HepG2 (cell line): ENCODE measurements around the gene TTC23. TPM values are rescaled to one million over a fixed set of nuclear protein-coding genes. Genes with fewer than 3 reads are reported as not detected.

Experiments used
- ATF1 ChIP-seq: IDR thresholded peaks from 2 replicates; pipeline ENCODE4 v1.6.1; 2016; ENCODE audit warnings: mild to moderate bottlenecking, control low read depth
- CC2D1A ChIP-seq: sonication (generic); formaldehyde crosslinking; IDR thresholded peaks from 2 replicates; pipeline ENCODE4 v1.8.1; 2023; ENCODE audit warnings: mild to moderate bottlenecking, missing genetic modification reagents
- NFRKB ChIP-seq: fragments of 450-650 bp; IDR thresholded peaks from 2 replicates; pipeline ENCODE4 v1.6.1; 2017
- PHF8 ChIP-seq: sonication (generic); formaldehyde crosslinking; IDR thresholded peaks from 2 replicates; pipeline ENCODE4 v1.5.0; 2020; ENCODE audit warnings: missing genetic modification reagents
- TMF1 ChIP-seq: sonication (generic); formaldehyde crosslinking; IDR thresholded peaks from 2 replicates; pipeline ENCODE4 v1.8.1; 2022; ENCODE audit warnings: low read depth, missing genetic modification reagents
- ZFP91 ChIP-seq: sonication (generic); formaldehyde crosslinking; IDR thresholded peaks from 2 replicates; pipeline ENCODE4 v1.9.0; 2022; ENCODE audit warnings: missing genetic modification reagents, mild to moderate bottlenecking, borderline replicate concordance
- ZHX2 ChIP-seq, 2 experiments: sonication (generic) in 1 of 2; formaldehyde crosslinking in 1 of 2; IDR thresholded peaks; 2 replicates each; pipeline versions ENCODE4 v1.6.1 to v1.9.0; 2014 to 2022; ENCODE audit warnings: antibody characterized with exemption in 1 of 2, borderline replicate concordance in 1 of 2, inconsistent platforms in 1 of 2, low read depth in 1 of 2, missing genetic modification reagents in 1 of 2
- ZMYM3 ChIP-seq: sonication (generic); formaldehyde crosslinking; IDR thresholded peaks from 2 replicates; pipeline ENCODE4 v1.5.1; 2020; ENCODE audit warnings: mild to moderate bottlenecking, missing genetic modification reagents
- polyA plus RNA-seq, 8 experiments: library from polyadenylated mRNA; depleted of rRNA in 3 of 8; stranded (reverse) in 7 of 8; unstranded in 1 of 8; fragments of >200 nt; fragmentation: Illumina TruSeq in 4 of 8; extraction: Trizol in 4 of 8; gene quantifications; 2 replicates each; pipeline versions ENCODE4 v1.2.1 to v1.2.3, GENCODE V29; 2011 to 2016; ENCODE audit warnings: low read depth in 4 of 8, missing spikeins in 1 of 8, mixed read lengths in 1 of 8; ENCODE audit not compliant: insufficient read depth in 1 of 8
- total RNA-seq, 5 experiments: library from RNA; depleted of rRNA; stranded (reverse); fragments of >200 nt; fragmentation: Illumina TruSeq; extraction: Trizol; gene quantifications; 2 replicates each; pipeline ENCODE4 v1.2.3, GENCODE V29; 2016; ENCODE audit warnings: low read depth in 1 of 5
- TF ChIP-seq, protein P1 (sequence below): sonication (generic); formaldehyde crosslinking; IDR thresholded peaks from 2 replicates; pipeline ENCODE4 v1.5.0; 2020; ENCODE audit warnings: mild to moderate bottlenecking, missing genetic modification reagents, borderline replicate concordance
- TF ChIP-seq, protein P2 (sequence below): sonication (generic); formaldehyde crosslinking; IDR thresholded peaks from 2 replicates; pipeline ENCODE4 v1.4.0; 2020; ENCODE audit warnings: missing genetic modification reagents
- TF ChIP-seq, protein P3 (sequence below): sonication (generic); formaldehyde crosslinking; IDR thresholded peaks from 2 replicates; pipeline ENCODE4 v1.8.1; 2023; ENCODE audit warnings: mild to moderate bottlenecking, inconsistent platforms, moderate library complexity, missing genetic modification reagents, borderline replicate concordance

TTC23 gene
- total and polyA plus RNA-seq, 2 of the 13 experiments (the other 11 are each of a cell fraction or from before 2014, with no cell fraction given) = 1.6 to 11.7 TPM

DNA sequence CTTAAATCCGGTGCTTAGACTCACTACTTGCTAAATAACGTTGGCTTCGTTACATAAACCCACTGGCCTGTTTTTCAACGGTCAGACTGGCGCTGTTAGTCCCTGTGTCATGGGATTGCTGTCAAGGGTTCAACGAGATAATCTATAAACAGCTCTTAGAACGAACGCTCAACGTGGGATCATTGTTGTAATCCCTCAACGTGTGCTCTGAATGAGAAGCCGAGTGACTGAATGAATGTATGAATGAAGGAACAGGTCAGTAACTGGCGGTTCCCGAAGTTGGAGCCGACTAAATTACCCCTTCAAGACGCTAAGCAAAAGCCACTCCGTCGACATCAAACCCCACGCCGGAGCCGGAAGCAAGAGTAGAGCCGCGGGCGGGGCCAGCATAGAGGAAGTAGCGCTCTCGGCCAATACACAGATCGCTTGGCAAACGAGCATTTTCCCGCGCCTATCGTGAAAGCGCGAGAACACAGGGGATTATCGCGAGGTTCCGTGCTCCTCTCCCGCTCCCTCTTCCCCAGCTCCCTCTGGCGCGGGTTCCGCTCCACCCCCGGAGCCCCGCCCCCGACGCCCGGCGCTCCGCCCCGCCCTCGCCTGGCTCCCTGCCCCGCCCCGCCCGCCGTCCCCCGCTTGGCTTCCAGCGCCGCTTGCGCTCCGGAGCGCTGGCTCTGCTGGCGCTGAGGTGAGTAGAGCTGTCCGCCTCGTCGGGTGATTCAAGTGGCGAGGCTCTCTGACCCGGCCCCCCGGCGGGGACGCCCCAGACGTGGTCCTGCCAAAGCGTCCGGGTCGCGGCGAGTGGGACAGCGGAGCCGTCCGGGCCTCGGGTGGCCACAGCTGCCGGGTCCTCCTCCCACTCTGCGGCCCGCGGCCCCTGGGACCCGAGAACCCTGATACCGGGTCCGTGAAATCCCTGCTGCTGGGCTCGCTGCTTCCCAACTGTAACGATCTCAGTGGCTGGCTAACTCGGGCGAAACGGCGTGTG lies 1.8 kb upstream of the TTC23 start, which contains the start of gene LRRC28 (continued):
- peak; percentile 18; the same call in 1 of the 2 replicates for TF ChIP-seq ZHX2 (IDR thresholded peaks at IDR 0.05; ENCODE audit: low read depth)
- TF ChIP-seq ZHX2 (CRISPR knock-in tag; IDR thresholded peaks at IDR 0.05; ENCODE audit: borderline replicate concordance) = no peak
- no peak for TF ChIP-seq NFRKB
- TF ChIP-seq, protein P1, sequence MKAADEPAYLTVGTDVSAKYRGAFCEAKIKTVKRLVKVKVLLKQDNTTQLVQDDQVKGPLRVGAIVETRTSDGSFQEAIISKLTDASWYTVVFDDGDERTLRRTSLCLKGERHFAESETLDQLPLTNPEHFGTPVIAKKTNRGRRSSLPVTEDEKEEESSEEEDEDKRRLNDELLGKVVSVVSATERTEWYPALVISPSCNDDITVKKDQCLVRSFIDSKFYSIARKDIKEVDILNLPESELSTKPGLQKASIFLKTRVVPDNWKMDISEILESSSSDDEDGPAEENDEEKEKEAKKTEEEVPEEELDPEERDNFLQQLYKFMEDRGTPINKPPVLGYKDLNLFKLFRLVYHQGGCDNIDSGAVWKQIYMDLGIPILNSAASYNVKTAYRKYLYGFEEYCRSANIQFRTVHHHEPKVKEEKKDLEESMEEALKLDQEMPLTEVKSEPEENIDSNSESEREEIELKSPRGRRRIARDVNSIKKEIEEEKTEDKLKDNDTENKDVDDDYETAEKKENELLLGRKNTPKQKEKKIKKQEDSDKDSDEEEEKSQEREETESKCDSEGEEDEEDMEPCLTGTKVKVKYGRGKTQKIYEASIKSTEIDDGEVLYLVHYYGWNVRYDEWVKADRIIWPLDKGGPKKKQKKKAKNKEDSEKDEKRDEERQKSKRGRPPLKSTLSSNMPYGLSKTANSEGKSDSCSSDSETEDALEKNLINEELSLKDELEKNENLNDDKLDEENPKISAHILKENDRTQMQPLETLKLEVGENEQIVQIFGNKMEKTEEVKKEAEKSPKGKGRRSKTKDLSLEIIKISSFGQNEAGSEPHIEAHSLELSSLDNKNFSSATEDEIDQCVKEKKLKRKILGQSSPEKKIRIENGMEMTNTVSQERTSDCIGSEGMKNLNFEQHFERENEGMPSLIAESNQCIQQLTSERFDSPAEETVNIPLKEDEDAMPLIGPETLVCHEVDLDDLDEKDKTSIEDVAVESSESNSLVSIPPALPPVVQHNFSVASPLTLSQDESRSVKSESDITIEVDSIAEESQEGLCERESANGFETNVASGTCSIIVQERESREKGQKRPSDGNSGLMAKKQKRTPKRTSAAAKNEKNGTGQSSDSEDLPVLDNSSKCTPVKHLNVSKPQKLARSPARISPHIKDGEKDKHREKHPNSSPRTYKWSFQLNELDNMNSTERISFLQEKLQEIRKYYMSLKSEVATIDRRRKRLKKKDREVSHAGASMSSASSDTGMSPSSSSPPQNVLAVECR (CRISPR knock-in tag) = peak; percentile 75
- TF ChIP-seq, protein P2, sequence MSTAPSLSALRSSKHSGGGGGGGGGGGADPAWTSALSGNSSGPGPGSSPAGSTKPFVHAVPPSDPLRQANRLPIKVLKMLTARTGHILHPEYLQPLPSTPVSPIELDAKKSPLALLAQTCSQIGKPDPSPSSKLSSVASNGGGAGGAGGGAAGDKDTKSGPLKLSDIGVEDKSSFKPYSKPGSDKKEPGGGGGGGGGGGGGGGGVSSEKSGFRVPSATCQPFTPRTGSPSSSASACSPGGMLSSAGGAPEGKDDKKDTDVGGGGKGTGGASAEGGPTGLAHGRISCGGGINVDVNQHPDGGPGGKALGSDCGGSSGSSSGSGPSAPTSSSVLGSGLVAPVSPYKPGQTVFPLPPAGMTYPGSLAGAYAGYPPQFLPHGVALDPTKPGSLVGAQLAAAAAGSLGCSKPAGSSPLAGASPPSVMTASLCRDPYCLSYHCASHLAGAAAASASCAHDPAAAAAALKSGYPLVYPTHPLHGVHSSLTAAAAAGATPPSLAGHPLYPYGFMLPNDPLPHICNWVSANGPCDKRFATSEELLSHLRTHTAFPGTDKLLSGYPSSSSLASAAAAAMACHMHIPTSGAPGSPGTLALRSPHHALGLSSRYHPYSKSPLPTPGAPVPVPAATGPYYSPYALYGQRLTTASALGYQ (CRISPR knock-in tag) = no peak
- TF ChIP-seq, protein P3, sequence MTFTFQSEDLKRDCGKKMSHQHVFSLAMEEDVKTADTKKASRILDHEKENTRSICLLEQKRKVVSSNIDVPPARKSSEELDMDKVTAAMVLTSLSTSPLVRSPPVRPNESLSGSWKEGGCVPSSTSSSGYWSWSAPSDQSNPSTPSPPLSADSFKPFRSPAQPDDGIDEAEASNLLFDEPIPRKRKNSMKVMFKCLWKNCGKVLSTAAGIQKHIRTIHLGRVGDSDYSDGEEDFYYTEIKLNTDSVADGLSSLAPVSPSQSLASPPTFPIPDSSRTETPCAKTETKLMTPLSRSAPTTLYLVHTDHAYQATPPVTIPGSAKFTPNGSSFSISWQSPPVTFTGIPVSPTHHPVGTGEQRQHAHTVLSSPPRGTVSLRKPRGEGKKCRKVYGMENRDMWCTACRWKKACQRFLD (CRISPR knock-in tag) = no peak
- TF ChIP-seq ZMYM3 (CRISPR knock-in tag) = 0 out of 2 replicates have a peak, but pooled peaks have one; percentile 34
- TF ChIP-seq CC2D1A (CRISPR knock-in tag) = no peak
- peak; percentile 87 for TF ChIP-seq PHF8
- TF ChIP-seq ATF1 (CRISPR knock-in tag) = no peak
- peak; percentile 55; the same call in 1 of the 2 replicates for TF ChIP-seq ZFP91
- peak; percentile 75; the same call in 1 of the 2 replicates for TF ChIP-seq TMF1 (CRISPR knock-in tag)
